Neutrophil (primary cell): ENCODE measurements around the gene BACH2.

ENCODE experiments used
- H3K27ac ChIP-seq: fragments of 200-600 bp; sonication (generic); 2 replicates; pipeline ENCODE4 v1.5.1; 2016; ENCODE audit warnings: mild to moderate bottlenecking, moderate library complexity
- H3K27me3 ChIP-seq: fragments of 200-600 bp; sonication (generic); 2 replicates; pipeline ENCODE4 v1.6.0; 2016; ENCODE audit warnings: mild to moderate bottlenecking
- H3K36me3 ChIP-seq: fragments of 200-600 bp; sonication (generic); 2 replicates; pipeline ENCODE4 v1.5.1; 2017
- H3K4me1 ChIP-seq, 2 experiments: fragments of 200-600 bp in 1 of 2; sonication (generic) in 1 of 2; 1 replicate in 1 of 2; 2 replicates in 1 of 2; pipeline versions ENCODE4 v1.5.1 to v1.6.1; 2013 to 2016; ENCODE audit warnings: low read depth in 1 of 2, low read length in 1 of 2, mild to moderate bottlenecking in 1 of 2, moderate library complexity in 1 of 2; ENCODE audit not compliant: control insufficient read depth in 1 of 2, insufficient read depth in 1 of 2
- H3K4me3 ChIP-seq, 2 experiments: fragments of 200-600 bp in 1 of 2; sonication (generic) in 1 of 2; 1 replicate in 1 of 2; 2 replicates in 1 of 2; pipeline ENCODE4 v1.5.1; 2013 to 2016; ENCODE audit warnings: low read depth in 1 of 2, low read length in 1 of 2, mild to moderate bottlenecking in 1 of 2, moderate library complexity in 1 of 2
- H3K9me3 ChIP-seq: fragments of 200-600 bp; sonication (generic); 2 replicates; pipeline ENCODE4 v1.5.1; 2016
- TF ChIP-seq, protein P1 (sequence below): fragments of 200-600 bp; sonication (generic); IDR thresholded peaks from 2 replicates; pipeline ENCODE4 v1.5.1; 2016; ENCODE audit warnings: antibody characterized with exemption

BACH2 gene

DNA sequence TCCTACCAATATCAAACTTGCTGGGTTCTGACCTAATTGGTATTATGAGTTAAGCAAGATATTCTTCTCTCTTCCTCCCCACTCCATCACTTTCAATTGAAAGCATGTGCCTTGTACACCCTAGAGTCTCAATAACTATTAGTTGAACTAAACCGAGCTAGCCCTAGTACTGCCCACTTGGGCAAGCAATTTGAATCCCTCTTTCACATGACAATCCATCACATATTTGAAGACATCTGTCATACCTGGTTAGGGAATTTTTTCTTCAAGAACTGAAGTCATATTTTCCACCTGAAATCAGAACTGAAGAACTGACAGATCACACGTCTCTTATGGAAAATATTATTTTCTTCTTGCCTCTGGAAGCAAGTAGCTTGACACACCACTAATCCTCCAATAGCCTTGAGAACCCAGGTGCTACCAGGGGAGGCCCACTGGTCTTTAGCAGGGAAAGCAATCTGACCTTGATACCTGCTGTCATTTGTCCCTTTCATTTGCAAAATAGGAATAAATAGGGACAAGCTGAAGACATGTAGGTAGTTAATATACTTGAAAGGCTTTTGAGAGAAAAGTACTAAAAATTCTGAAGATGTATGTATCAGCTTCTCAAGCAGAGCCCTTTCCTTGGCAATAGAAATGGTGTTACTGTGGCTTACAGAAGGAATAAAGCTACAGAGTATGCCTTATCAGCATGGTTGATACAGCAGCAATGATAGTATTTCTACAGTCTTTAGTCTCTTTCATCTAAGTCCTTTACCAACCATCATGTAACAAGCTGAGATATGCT lies 331.0 kb downstream of the BACH2 start:
- Histone ChIP-seq H3K9me3 (no peaks in the 10 kb centered on the region), H3K27me3 (peaks cover 3% of the 10 kb centered on the region), H3K27ac (no peak overlapping the region), H3K4me3 (no peak overlapping the region), H3K4me1 (no peaks in the 10 kb centered on the region), H3K36me3 (no peaks in the 10 kb centered on the region)
- TF ChIP-seq, protein P1, sequence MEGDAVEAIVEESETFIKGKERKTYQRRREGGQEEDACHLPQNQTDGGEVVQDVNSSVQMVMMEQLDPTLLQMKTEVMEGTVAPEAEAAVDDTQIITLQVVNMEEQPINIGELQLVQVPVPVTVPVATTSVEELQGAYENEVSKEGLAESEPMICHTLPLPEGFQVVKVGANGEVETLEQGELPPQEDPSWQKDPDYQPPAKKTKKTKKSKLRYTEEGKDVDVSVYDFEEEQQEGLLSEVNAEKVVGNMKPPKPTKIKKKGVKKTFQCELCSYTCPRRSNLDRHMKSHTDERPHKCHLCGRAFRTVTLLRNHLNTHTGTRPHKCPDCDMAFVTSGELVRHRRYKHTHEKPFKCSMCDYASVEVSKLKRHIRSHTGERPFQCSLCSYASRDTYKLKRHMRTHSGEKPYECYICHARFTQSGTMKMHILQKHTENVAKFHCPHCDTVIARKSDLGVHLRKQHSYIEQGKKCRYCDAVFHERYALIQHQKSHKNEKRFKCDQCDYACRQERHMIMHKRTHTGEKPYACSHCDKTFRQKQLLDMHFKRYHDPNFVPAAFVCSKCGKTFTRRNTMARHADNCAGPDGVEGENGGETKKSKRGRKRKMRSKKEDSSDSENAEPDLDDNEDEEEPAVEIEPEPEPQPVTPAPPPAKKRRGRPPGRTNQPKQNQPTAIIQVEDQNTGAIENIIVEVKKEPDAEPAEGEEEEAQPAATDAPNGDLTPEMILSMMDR, result no peak

DNA sequence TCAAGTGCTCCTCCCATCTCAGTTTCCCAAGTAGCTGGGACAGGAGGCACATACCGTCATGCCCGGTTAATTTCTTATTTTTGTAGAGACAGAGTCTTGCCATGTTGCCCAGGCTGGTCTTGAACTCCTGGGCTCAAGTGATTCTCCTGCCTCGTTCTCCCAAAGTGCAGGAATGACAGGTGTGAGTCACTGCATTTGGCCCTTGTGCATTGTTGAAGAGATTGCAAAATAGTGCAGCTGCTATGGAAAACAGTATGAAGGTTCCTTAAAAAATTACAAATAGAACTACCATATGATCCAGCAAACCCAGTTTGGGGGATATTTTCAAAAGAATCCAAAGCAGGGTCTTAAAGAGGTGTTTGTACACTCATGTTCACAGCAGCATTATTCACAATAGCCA lies 333.3 kb downstream of the BACH2 start:
- no peak overlapping the region for H3K4me3 ChIP-seq
- H3K36me3 ChIP-seq, result no peaks in the 10 kb centered on the region
- no peak overlapping the region for H3K27ac ChIP-seq
- peaks cover 4% of the 10 kb centered on the region for H3K27me3 ChIP-seq
- H3K4me1 ChIP-seq, result no peaks in the 10 kb centered on the region
- H3K9me3 ChIP-seq, result no peaks in the 10 kb centered on the region
- TF ChIP-seq, protein P1, result no peak

DNA sequence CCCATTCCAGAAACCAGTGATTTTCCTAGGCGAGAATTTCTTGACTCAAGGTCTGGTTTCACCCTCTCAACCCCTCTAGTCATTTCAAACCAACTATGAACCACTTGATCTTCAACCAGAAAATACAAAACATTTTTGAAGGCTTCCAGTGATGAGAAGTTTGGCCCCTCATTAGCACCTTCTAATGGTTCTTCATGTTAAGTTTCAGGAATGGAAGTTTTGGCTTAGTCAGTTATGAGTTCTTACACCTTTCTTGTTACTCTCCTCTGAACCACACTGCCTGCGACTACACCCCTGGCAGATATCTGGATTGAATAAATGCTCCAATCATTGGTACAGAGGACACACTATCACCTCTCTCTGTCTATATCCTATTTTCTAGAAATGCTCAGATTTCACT lies 335.2 kb downstream of the BACH2 start:
- TF ChIP-seq, protein P1, result no peak
- H3K36me3 ChIP-seq, result no peaks in the 10 kb centered on the region
- peaks cover 16% of the 10 kb centered on the region for H3K27me3 ChIP-seq
- no peak overlapping the region for H3K27ac ChIP-seq
- no peaks in the 10 kb centered on the region for H3K4me1 ChIP-seq
- no peaks in the 10 kb centered on the region for H3K9me3 ChIP-seq
- H3K4me3 ChIP-seq, result no peak overlapping the region

DNA sequence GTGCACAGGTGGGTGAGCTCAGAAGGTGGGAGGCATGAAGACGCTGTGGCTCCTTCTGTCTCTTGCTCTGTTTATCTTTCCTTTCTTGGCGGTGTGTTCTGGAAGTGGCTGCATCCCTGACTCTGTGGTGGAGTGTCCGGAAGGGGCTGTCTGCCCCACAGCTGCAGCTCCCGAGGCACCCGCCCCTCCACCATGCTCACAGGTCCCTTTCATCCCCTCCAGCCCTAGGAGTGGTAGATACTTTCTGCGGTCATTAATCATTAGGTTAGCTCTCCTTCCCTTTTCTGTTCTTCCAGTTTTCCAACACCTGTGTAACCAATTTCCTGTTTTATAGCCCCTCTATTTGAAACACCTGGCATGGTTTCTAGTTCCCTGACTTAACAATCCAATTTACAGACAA lies 336.8 kb downstream of the BACH2 start:
- Histone ChIP-seq H3K27ac (no peak overlapping the region), H3K4me1 (no peaks in the 10 kb centered on the region), H3K9me3 (no peaks in the 10 kb centered on the region), H3K4me3 (no peak overlapping the region), H3K27me3 (peaks cover 32% of the 10 kb centered on the region), H3K36me3 (no peaks in the 10 kb centered on the region)
- TF ChIP-seq, protein P1, result no peak

DNA sequence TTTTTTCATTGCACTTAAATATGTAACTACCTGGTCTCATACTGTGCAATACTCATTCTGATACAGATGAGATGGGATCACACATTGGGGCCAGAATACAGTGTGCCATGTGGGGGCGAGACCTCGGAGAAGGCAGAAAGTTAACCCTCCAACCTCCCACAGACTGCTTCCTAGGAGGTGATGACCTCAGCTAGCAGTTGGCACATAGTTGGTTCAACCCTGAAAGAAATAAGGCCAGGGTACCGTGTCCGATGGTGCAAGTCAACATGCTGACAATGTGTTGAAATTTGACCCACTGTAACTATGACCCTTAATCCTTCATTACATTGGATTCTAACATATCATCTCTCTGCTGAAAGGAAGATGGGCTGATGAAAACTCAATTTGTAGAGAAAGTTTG lies 340.5 kb downstream of the BACH2 start:
- H3K4me3 ChIP-seq, result no peak overlapping the region
- H3K36me3 ChIP-seq, result no peaks in the 10 kb centered on the region
- TF ChIP-seq, protein P1, result no peak
- H3K9me3 ChIP-seq, result no peaks in the 10 kb centered on the region
- no peak overlapping the region for H3K27ac ChIP-seq
- peaks cover 7 to 11% of the 10 kb centered on the region in 2 experiments for H3K4me1 ChIP-seq
- peaks cover 69% of the 10 kb centered on the region for H3K27me3 ChIP-seq
